ENCODE results near the gene AFAP1L2. TPM values are rescaled to one million over a fixed set of nuclear protein-coding genes. Genes with fewer than 3 reads are reported as not detected.
A peak's percentile ranks its signal among the peaks of the same experiment; 100 is the strongest.

AFAP1L2 gene
- total RNA-seq, 1 donor from 2014 or later = 29.5 TPM

- H3K27me3 ChIP-seq = no peaks in the 10 kb centered on the region
- H3K36me3 ChIP-seq = no peaks in the 10 kb centered on the region
- peak overlapping the region; percentile 91 for H3K27ac ChIP-seq
- peaks cover 91% of the 10 kb centered on the region for H3K4me1 ChIP-seq
- DNase-seq (ENCODE audit: extremely low spot score in 2 of 2) = no peak
- TF ChIP-seq CTCF (IDR thresholded peaks at IDR 0.05) (no peak), POLR2A (IDR thresholded peaks at IDR 0.05) (no peak), POLR2AphosphoS5 (IDR thresholded peaks at IDR 0.05; ENCODE audit: insufficient read depth in 1 of 2, low read depth in 1 of 2) (no peak)
- H3K9me3 ChIP-seq = no peaks in the 10 kb centered on the region
- intact Hi-C loops (cut with DNase I) = no loop called here
- H3K4me3 ChIP-seq = no peak overlapping the region
These were observed 4.7 kb downstream of the AFAP1L2 start for GRCh38 chr10:114399576-114399975.

- intact Hi-C loops (cut with DNase I) = no loop called here
- Histone ChIP-seq H3K4me3 (no peak overlapping the region), H3K9me3 (no peaks in the 10 kb centered on the region), H3K4me1 (peaks cover 94% of the 10 kb centered on the region), H3K36me3 (no peaks in the 10 kb centered on the region), H3K27ac (no peak overlapping the region), H3K27me3 (no peaks in the 10 kb centered on the region)
- DNase-seq (ENCODE audit: extremely low spot score in 2 of 2) = no peak
- TF ChIP-seq CTCF (IDR thresholded peaks at IDR 0.05) (no peak), POLR2AphosphoS5 (IDR thresholded peaks at IDR 0.05; ENCODE audit: insufficient read depth in 1 of 2, low read depth in 1 of 2) (no peak), POLR2A (IDR thresholded peaks at IDR 0.05) (no peak)
These were observed 5.5 kb downstream of the AFAP1L2 start for GRCh38 chr10:114398587-114399331.

GRCh38 chr10:114397651-114398145 lies 6.6 kb downstream of the AFAP1L2 start:
- H3K4me1 ChIP-seq = peaks cover 94% of the 10 kb centered on the region
- H3K36me3 ChIP-seq = no peaks in the 10 kb centered on the region
- H3K27ac ChIP-seq = peak overlapping the region; percentile 77
- no peaks in the 10 kb centered on the region for H3K9me3 ChIP-seq
- intact Hi-C loops (cut with DNase I) = no loop called here
- TF ChIP-seq POLR2AphosphoS5 (IDR thresholded peaks at IDR 0.05; ENCODE audit: insufficient read depth in 1 of 2, low read depth in 1 of 2) (no peak), CTCF (IDR thresholded peaks at IDR 0.05) (no peak), POLR2A (IDR thresholded peaks at IDR 0.05) (no peak)
- H3K4me3 ChIP-seq = peak overlapping the region; percentile 1 to 27
- no peaks in the 10 kb centered on the region for H3K27me3 ChIP-seq
- no peak for DNase-seq (ENCODE audit: extremely low spot score in 2 of 2)

GRCh38 chr10:114396464-114396863 lies 7.8 kb downstream of the AFAP1L2 start:
- Histone ChIP-seq H3K4me3 (no peak overlapping the region), H3K9me3 (no peaks in the 10 kb centered on the region), H3K4me1 (peaks cover 95% of the 10 kb centered on the region), H3K36me3 (no peaks in the 10 kb centered on the region), H3K27me3 (no peaks in the 10 kb centered on the region), H3K27ac (peak overlapping the region; percentile 77)
- no peak for DNase-seq (ENCODE audit: extremely low spot score in 2 of 2)
- TF ChIP-seq POLR2AphosphoS5 (IDR thresholded peaks at IDR 0.05; ENCODE audit: insufficient read depth in 1 of 2, low read depth in 1 of 2) (peak in 1 of 2 donors; percentile 43), CTCF (IDR thresholded peaks at IDR 0.05) (no peak), POLR2A (IDR thresholded peaks at IDR 0.05) (no peak)
- intact Hi-C loops (cut with DNase I) = no loop called here

GRCh38 chr10:114395366-114396022 lies 8.8 kb downstream of the AFAP1L2 start:
- intact Hi-C loops (cut with DNase I) = no loop called here
- TF ChIP-seq POLR2A (IDR thresholded peaks at IDR 0.05) (no peak), POLR2AphosphoS5 (IDR thresholded peaks at IDR 0.05; ENCODE audit: insufficient read depth in 1 of 2, low read depth in 1 of 2) (no peak), CTCF (IDR thresholded peaks at IDR 0.05) (no peak)
- H3K4me3 ChIP-seq = no peak overlapping the region
- DNase-seq (ENCODE audit: extremely low spot score in 2 of 2) = no peak
- no peaks in the 10 kb centered on the region for H3K9me3 ChIP-seq
- no peak overlapping the region for H3K27ac ChIP-seq
- H3K4me1 ChIP-seq = peaks cover 89% of the 10 kb centered on the region
- H3K36me3 ChIP-seq = no peaks in the 10 kb centered on the region
- no peaks in the 10 kb centered on the region for H3K27me3 ChIP-seq

All from vagina (tissue), 2 donors.